ENCODE measurements around the gene CXCL9.
"Not testable (repeated sequence)": the region's sequence is repeated elsewhere in the genome, so short reads cannot be mapped to it uniquely, and the experiment has no call there.

- TF ChIP-seq CTCF, POLR2AphosphoS5 (IDR thresholded peaks at IDR 0.05): not testable (repeated sequence)
Observed at GRCh38 chr4:75962072-75962471, 45.2 kb downstream of the CXCL9 start.
